SU-DHL-6 (cell line): ENCODE data around the gene SLC39A11.
A peak's percentile ranks its signal among the peaks of the same experiment; 100 is the strongest.

Source experiments
- H2AFZ ChIP-seq: fragments of 200-600 bp; sonication (generic); 2 replicates; pipeline ENCODE4 v1.6.1; 2014; ENCODE audit warnings: low read depth, mild to moderate bottlenecking, moderate library complexity, mixed read lengths, antibody characterized with exemption, low read length; ENCODE audit not compliant: severe bottlenecking
- H3F3A ChIP-seq: fragments of 200-600 bp; shearing (Covaris generic); 2 replicates; pipeline ENCODE4 v1.6.0; 2016; ENCODE audit warnings: antibody characterized with exemption, mild to moderate bottlenecking; ENCODE audit not compliant: insufficient read depth
- H3K27ac ChIP-seq: fragments of 200-600 bp; sonication (generic); 2 replicates; pipeline ENCODE4 v1.5.1; 2016; ENCODE audit warnings: low read depth, mild to moderate bottlenecking, low read length, moderate library complexity, mixed read lengths
- H3K27me3 ChIP-seq: fragments of 200-600 bp; sonication (generic), shearing (Covaris generic); 2 replicates; pipeline ENCODE4 v1.6.0; 2014; ENCODE audit warnings: mild to moderate bottlenecking, low read length
- H3K36me3 ChIP-seq: fragments of 200-600 bp; sonication (generic); 2 replicates; pipeline ENCODE4 v1.6.1; 2014; ENCODE audit warnings: mild to moderate bottlenecking, low read length, mixed read lengths
- H3K4me2 ChIP-seq: fragments of 300-600, 200-600 bp; shearing (Covaris generic), sonication (generic); 2 replicates; pipeline ENCODE4 v1.6.0; 2014; ENCODE audit warnings: low read length, low read depth, mild to moderate bottlenecking; ENCODE audit not compliant: poor library complexity, severe bottlenecking
- H3K4me3 ChIP-seq: fragments of 200-600 bp; sonication (generic); 2 replicates; pipeline ENCODE4 v1.5.1; 2014; ENCODE audit warnings: antibody characterized with exemption, low read length, mild to moderate bottlenecking, mixed read lengths; ENCODE audit not compliant: insufficient read depth, poor library complexity, severe bottlenecking
- H3K79me2 ChIP-seq: fragments of 200-600 bp; sonication (generic); 2 replicates; pipeline ENCODE4 v1.6.1; 2014; ENCODE audit warnings: mild to moderate bottlenecking, low read length, moderate library complexity; ENCODE audit not compliant: insufficient read depth
- H3K9ac ChIP-seq: fragments of 200-600 bp; sonication (generic); 2 replicates; pipeline ENCODE4 v1.7.0; 2014; ENCODE audit warnings: mild to moderate bottlenecking, low read length
- H3K9me2 ChIP-seq: fragments of 200-600 bp; sonication (generic); replicated peaks from 2 replicates; pipeline ENCODE4 v1.6.1; 2014; ENCODE audit warnings: low read length; ENCODE audit not compliant: insufficient read depth
- H3K9me3 ChIP-seq: fragments of 200-600 bp; sonication (generic); 2 replicates; pipeline ENCODE4 v1.6.1; 2014; ENCODE audit warnings: low read length, mixed read lengths; ENCODE audit not compliant: insufficient read depth
- H4K20me1 ChIP-seq: fragments of 200-600 bp; sonication (generic); 2 replicates; pipeline ENCODE4 v1.6.1; 2014; ENCODE audit warnings: low read depth, mild to moderate bottlenecking, antibody characterized with exemption, low read length, moderate library complexity, mixed read lengths
- CTCF ChIP-seq: fragments of 200-600 bp; sonication (generic); IDR thresholded peaks from one replicate; pipeline ENCODE4 v1.5.1; 2017; ENCODE audit warnings: antibody characterized with exemption, mild to moderate bottlenecking, low read length, moderate library complexity; ENCODE audit not compliant: insufficient read depth, poor library complexity, severe bottlenecking
- EZH2phosphoT487 ChIP-seq: fragments of 200-600 bp; sonication (generic), shearing (Covaris generic); conservative IDR thresholded peaks from 2 replicates; pipeline ENCODE4 v1.6.1; 2018; ENCODE audit warnings: mild to moderate bottlenecking, antibody characterized with exemption, low read length, moderate library complexity, mixed read lengths

SLC39A11 gene

GRCh38 chr17:73092523-73093135 is at the start of gene SLC39A11:
Gene SLC39A11, minus strand, starts transcription at chr17:73092688. Its CDS starts 3,924 bp downstream, at chr17:73088764.
- H4K20me1 ChIP-seq = no peaks in the 10 kb centered on the region
- no peaks in the 10 kb centered on the region for H3K9me3 ChIP-seq
- H3K4me2 ChIP-seq = peak within 1 kb of the TSS; percentile 73
- no peaks in the 10 kb centered on the region for H3K9me2 ChIP-seq
- H3F3A ChIP-seq = no peaks in the 10 kb centered on the region; the same call in 1 of the 2 replicates
- peaks cover 8% of the 10 kb centered on the region for H3K79me2 ChIP-seq
- H2AFZ ChIP-seq = peak within 1 kb of the TSS; percentile 99
- H3K27me3 ChIP-seq = no peaks in the 10 kb centered on the region
- H3K36me3 ChIP-seq = no peaks in the 10 kb centered on the region
- TF ChIP-seq CTCF (no peak), EZH2phosphoT487 (no peak)
- H3K27ac ChIP-seq = no peak within 1 kb of the TSS
- H3K4me3 ChIP-seq = peak within 1 kb of the TSS; percentile 81
- H3K9ac ChIP-seq = peak within 1 kb of the TSS; percentile 81

GRCh38 chr17:73141411-73141810 is 48.9 kb upstream of the SLC39A11 start:
- Histone ChIP-seq H2AFZ (no peak overlapping the region), H3K9ac (no peak overlapping the region), H3K27ac (no peak overlapping the region), H3K4me3 (no peak overlapping the region), H3F3A (no peaks in the 10 kb centered on the region), H3K9me2 (no peaks in the 10 kb centered on the region), H4K20me1 (no peaks in the 10 kb centered on the region), H3K36me3 (no peaks in the 10 kb centered on the region), H3K4me2 (no peak overlapping the region), H3K9me3 (no peaks in the 10 kb centered on the region), H3K79me2 (no peaks in the 10 kb centered on the region), H3K27me3 (0 out of 2 replicates have a peak, but pooled peaks cover 2% of the 10 kb centered on the region)
- TF ChIP-seq CTCF = no peak

- Histone ChIP-seq H3K9me2 (no peaks in the 10 kb centered on the region), H3K27ac (no peak overlapping the region), H2AFZ (no peak overlapping the region), H4K20me1 (no peaks in the 10 kb centered on the region), H3K4me3 (no peak overlapping the region), H3K9me3 (no peaks in the 10 kb centered on the region), H3K27me3 (0 out of 2 replicates have a peak, but pooled peaks cover 2% of the 10 kb centered on the region), H3K36me3 (no peaks in the 10 kb centered on the region), H3K9ac (no peak overlapping the region), H3K4me2 (no peak overlapping the region), H3K79me2 (no peaks in the 10 kb centered on the region), H3F3A (no peaks in the 10 kb centered on the region)
- no peak for TF ChIP-seq CTCF
- no peak for TF ChIP-seq EZH2phosphoT487
Measured at GRCh38 chr17:73140566-73140965, 48.1 kb upstream of the SLC39A11 start.
